ENCODE measurements around the gene LRP1B.

LRP1B gene

DNA sequence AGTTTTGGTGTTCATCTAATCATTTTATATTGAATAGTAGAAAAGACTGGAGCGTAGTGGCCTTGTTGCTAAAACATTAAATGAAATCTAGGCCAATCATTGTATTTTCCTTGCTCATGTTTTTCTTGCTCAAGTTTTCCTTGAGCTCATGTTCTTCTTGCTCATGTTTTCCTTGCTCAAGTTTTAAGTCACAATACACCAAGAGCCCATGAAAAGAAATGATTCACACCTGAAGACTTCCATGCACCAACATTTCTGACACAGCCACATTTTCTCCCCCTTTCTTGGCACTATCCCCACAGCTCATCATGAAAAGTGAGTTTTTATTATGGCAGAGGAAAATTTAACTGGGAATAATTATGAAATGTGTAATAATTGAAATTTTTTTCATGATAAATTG, 92.0 kb downstream of the LRP1B start:
- no peak for DNase-seq

DNA sequence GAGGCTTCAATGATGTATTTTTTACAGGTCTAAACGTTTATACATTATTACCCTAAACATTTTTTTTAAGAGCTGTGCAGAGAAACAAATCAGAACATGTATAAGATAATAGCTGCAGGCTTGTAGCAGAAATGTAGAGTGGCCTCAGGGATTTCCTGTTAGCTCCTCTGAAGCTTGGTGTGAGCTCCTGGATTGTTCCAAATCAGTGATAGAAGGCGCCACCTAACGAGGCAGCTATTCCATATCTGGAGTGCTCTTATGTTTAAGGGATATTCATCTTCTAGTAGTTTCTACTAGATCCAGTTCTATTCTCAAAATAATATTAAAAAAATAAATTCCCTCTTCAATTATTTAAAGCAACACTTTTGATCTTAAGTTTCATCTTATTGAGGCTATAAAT, 93.1 kb downstream of the LRP1B start:
- no peak for DNase-seq

DNA sequence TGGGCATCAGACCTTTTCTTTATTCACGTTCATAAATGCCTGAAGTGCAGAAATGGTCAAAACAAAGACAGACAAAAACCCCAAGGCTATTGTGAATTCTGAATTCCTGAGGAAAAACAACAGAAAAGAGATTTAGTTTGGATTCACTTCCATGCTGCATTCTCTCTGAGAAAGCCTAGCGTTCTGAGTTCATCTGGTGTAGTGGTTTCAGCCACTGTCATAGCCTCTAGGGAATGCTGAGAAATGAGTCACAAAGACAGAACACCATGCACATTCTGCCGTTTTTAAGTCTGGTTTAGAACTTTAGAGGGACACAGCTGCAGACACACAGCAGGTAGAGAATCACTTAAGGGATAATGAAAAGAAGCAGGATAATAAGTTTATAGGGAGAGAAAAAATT, 93.8 kb downstream of the LRP1B start:
- DNase-seq, result no peak

GRCh38 chr2:142033393-142033792, 97.4 kb downstream of the LRP1B start:
- no peak for DNase-seq

DNA sequence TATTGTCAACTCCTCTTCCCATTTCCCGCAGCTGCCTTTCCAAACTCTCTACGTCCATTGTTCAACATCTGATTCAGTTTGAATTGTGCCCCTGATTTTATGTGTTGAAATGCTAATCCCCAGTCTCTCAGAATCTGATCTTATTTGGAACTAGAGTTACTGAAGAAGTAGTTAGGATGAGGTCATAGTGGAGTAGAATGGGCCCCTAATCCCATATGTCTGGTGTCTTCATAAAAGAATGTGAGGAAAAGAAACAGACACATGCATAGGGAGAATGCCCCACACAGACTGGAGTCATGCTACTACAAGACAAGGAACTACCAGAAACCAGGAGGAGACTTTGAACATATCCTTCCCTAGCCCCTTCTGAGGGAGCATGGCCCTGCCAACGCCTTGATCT, 99.2 kb downstream of the LRP1B start:
- no peak for DNase-seq

GRCh38 chr2:142030735-142031134, 100.1 kb downstream of the LRP1B start:
- no peak for DNase-seq

DNA sequence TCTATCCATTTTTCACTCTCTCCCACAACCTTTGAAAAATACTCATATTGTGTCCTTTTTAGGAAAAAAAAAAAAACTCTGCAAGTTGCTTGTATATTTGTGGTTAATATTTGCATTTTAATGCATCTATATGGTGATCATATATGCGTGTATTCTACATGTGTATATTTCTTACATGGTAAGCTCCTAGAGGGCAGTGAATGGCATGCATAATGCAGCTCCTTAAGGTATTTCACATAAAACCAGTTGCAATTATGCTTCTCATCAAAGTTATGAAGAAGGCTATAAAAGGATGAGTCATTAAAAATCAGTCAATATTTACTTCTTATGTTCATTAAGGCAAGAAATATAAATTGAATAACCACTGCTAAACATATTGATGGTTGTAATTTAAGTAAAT, 100.8 kb downstream of the LRP1B start:
- DNase-seq, result no peak

DNA sequence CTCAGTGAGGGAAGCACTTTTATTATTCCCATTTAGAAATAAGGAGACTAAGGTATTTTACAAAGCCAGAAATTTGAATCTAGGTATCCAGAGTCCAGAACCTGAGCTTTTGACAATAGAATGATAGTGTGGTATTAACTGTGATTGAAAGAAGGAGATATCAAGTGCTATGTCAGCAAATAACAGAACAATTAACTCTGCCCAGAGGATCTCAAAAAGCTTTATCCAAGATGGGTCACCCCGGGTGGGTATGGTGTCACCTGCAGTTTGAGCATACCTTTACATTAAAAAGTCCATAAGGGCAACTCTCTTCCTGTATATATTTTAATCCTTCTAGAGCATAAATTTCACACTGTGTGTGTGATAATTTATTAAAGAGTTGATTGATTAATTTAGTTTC, 105.4 kb downstream of the LRP1B start:
- DNase-seq, result no peak

DNA sequence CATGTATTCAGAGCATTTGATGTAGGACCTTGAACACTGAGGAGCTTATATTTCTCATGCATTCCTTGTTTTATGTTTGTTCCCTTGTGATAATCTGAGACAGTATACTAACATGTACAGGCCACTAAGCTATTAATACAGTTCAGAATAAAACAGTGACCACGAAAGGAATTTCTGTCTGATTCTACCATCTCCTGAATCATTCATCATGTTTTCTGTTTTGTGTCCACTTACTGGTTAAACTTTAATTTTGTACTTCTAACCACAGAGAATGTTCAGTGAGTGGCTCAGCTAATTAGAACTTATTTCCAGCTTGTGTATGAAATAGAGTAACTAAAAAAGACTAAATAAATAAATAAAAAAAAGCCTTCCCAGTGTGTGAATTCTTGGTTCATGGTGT, 110.4 kb downstream of the LRP1B start:
- no peak for DNase-seq

GRCh38 chr2:142014536-142014935, 116.3 kb downstream of the LRP1B start:
- no peak for DNase-seq

- DNase-seq, result no peak
Measured at GRCh38 chr2:142012797-142013196, 118.0 kb downstream of the LRP1B start.

DNA sequence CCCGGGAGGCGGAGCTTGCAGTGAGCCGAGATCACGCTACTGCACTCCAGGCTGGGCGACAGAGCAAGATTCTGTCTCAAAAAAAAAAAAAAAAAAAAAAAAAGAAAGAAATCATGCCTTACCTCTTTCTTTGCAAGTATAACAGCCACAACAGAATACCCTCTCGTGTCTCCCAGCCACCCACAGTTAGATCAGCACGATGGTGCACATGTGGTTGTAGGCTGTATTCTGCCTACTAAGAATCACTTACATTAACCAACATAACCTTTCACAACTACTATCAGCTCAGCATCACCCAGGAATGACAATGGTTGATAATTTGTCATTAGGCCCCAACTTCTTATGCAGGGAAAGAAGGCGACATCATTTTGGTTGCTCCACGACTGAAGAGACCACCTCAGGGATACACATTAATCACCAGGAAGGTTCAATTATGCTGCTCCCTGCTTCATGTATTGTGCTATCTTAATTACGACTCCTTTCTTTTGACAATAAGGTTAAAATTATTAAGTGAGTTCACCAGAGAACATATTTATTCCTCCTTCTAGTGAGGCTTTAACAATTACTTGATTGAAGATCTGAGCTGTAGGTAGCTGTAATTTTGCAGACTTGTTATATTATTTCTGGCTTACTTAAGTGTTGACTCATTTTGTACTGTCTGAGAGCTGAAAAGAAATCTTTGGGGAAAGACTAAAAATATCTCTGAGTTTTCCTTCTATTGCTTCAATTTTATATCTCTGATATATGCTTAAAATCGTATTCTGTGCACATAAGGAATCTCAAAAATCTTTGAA, 120.1 kb downstream of the LRP1B start:
- no peak for DNase-seq

DNA sequence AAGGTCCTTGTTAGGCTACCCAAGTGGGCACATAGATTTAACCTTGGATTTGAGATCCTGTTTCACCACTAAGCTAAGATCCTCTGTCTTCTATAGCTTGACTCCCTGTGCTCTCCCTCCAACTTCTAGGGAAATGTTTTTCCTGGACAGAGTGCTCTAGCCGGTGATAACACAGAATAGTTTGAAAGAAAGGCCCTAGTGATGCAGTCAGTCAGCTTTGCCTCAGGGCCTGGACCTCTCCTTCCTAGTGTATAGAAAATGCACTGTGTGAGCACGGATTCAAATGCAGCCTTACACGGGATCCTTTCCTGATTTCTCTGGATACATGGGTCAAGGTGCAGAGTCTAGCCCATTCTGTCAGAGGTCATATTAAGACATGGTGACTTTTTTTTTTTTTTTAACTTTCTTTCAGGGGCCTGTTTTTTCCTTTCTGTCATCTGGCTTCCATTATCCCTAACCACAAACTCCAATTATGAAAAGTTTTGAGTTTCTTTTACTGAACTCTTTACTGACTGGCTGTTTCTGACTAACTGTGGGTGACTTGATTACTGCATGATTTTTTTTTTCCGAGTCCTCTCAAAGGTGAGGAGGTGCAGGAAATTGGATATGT, 122.6 kb downstream of the LRP1B start:
- no peak for DNase-seq

DNA sequence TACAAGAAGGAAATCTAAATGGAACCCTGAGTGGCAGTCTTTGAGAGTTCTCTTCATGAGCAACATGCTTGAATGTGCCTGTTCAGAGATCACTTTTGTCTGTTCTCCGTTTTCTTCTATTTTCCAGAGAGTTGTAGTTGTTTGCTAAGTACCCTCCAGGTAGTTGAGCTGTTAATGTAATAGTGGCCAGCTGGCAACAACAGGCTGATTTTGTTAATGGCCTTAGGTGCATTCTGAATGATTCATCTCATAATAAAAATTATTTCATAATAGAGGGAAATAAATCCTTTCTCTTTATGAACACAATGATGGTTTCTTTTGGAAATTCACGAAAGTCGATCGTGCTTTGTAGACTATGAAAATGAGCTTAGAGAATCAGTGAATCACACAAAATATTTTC, 136.8 kb downstream of the LRP1B start:
- DNase-seq, result no peak

DNA sequence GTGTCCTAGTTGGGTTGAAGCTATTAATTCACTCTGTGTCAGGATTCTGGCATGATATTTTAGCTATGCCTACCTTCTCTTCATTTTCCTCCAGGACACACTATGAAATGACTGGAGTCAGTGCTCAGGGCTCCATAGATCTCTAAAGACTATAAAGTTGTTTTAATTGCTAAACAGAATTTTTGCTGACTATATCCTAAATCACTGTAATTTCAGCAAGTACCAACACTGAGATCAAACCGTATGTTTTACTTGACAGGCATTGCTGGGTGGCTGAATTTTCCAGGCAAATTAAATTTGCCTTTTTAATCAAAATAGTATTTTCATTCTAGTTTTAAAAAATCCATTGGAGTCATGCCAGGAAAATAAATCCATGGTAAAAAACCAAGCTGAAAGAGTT, 138.1 kb downstream of the LRP1B start:
- DNase-seq, result no peak

DNA sequence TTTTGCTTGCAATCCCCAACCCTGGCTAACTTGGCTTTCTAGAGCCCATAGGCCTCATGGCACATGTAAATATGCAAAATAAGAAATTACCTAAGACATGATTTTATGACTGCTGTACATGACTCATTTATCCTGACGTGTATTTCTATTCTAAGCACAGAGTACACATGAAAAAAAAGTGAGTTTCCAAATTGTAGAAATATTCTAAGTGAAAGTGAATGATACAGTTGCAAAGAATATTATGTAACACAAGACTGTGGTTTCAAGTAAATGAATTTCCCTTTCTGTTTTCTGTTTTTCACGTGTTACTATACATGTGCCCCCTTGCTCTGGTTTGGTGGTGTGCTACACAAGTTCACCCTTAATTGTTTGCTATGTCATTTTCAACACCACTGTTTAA, 162.4 kb downstream of the LRP1B start:
- DNase-seq, result no peak

DNA sequence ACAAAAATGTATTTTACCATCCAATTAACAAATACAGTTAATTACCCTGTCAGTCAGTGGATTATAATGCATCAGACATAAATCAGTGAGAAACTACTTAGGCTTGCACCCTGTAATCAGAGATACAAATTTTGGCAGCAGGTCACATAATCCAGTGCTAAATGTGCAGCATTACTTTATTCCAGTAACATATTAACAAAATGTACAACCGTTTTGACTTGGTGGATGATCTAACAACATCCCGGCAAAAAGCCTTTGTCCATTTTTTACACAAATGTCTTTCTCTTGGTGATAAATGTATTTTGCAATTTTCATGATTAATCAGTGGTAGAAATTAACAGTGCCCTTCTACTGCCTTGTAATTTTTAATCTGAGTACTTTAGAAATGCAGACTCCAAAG, 162.8 kb downstream of the LRP1B start:
- no peak for DNase-seq

GRCh38 chr2:141967503-141967902, 163.3 kb downstream of the LRP1B start:
- no peak for DNase-seq

DNA sequence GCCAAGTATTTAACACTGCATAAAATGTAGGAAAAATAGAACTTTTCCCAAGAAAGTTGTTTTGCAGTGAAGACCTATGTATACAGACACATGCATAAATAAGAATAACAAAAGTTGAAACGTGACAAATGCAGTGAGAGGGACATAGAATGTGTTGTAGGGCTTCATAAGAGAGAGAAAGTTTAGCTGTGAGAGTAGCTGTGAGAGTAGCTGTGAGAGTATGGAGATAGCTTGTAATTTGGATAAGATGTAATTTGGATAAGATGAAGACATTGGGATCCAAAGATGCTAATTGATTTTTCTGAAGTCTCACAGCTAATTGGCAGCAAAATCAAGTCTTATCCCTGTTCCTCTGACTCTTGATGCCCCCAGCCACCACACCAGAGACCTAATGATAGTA, 170.9 kb downstream of the LRP1B start:
- no peak for DNase-seq

- no peak for DNase-seq
Measured at GRCh38 chr2:141959016-141959415, 171.8 kb downstream of the LRP1B start.

DNA sequence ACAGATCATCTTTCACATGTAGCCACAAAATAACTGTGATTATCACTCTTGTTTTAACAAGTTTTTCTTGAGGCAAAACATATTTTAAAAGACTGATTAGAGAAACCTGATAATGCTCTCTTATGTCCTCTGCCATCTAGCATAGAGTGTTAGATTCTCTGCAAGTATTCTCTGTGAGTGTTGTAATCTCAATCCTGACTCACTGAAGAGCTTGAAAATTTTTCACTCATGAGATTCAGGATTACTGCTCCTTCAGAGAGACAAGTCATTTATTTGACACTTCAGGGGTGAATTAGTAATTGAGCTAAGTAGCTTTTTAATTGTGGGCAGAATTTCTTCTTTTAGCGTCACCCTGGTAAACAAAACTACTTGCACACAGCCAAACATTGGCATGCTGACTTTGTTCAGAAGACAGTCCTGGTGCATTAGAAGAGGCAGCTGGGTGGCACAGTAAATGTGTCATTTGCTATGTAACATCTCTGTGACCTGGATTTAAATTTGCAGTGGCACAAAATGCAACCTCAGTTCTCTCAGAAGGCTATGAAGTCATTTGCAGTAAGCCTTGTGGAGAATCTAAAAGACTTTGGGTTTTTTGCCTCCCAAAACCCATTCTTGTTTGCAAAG, 172.9 kb downstream of the LRP1B start:
- DNase-seq, result no peak

- DNase-seq, result no peak
Measured at GRCh38 chr2:141957321-141957720, 173.5 kb downstream of the LRP1B start.

GRCh38 chr2:141947396-141948114, 183.3 kb downstream of the LRP1B start:
- no peak for DNase-seq

DNA sequence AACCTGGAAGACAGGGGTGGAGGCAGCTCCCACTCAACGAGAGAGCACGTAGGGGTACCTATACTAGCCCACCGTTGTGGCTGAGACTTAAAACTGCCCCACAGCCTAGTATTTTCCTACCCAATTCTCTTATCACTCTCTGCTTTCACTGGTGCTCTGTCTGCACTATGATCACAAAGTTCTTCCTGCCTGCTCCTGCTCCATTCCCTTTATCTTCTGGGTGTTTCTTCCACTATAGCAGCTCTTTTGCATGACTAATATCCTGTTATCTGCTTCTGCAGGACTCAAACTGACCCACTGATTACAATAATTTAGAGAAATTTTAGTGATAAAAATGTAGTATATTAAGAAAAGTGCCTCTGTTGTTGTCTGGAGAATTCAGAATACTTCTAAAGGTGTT, 184.8 kb downstream of the LRP1B start:
- DNase-seq, result no peak

Measured in activated T-cell treated with anti-CD3 and anti-CD28 coated beads, Interleukin-2, amount 50 U/mL, for 48 hours (primary cell).